Mesenchymal stem cell (in vitro differentiated cells and primary cell): ENCODE data around the gene VAMP8.

Experiments used
- DNase-seq: peaks from one replicate; pipeline ENCODE4 v3.0.0-alpha.2; 2013
- H2AFZ ChIP-seq: one replicate; pipeline ENCODE4 v1.6.1; 2013; ENCODE audit warnings: low read depth, mild to moderate bottlenecking, control low read depth, inconsistent platforms, low read length, moderate library complexity
- H2AK5ac ChIP-seq: 2 replicates; pipeline ENCODE4 v1.6.1; 2013; ENCODE audit warnings: low read length, moderate library complexity, mild to moderate bottlenecking, inconsistent platforms; ENCODE audit not compliant: severe bottlenecking
- H2BK120ac ChIP-seq: one replicate; pipeline ENCODE4 v1.6.1; 2013; ENCODE audit warnings: low read depth, mild to moderate bottlenecking, inconsistent platforms, low read length, moderate library complexity
- H2BK12ac ChIP-seq, 2 experiments: one replicate each; pipeline ENCODE4 v1.6.1; 2013; ENCODE audit warnings: inconsistent platforms in 2 of 2, low read length in 2 of 2, mild to moderate bottlenecking in 2 of 2, moderate library complexity in 2 of 2, control low read depth in 1 of 2
- H2BK15ac ChIP-seq: one replicate; pipeline ENCODE4 v1.6.1; 2013; ENCODE audit warnings: mild to moderate bottlenecking, low read depth, inconsistent platforms; ENCODE audit not compliant: poor library complexity, severe bottlenecking
- H2BK5ac ChIP-seq: 2 replicates; pipeline ENCODE4 v1.6.1; 2013; ENCODE audit warnings: low read depth, mild to moderate bottlenecking, low read length, control low read depth, inconsistent platforms; ENCODE audit not compliant: poor library complexity, severe bottlenecking
- H3K14ac ChIP-seq, 2 experiments: one replicate each; pipeline ENCODE4 v1.6.1; 2013; ENCODE audit warnings: inconsistent platforms in 2 of 2, low read length in 2 of 2, control low read depth in 1 of 2, mild to moderate bottlenecking in 1 of 2, moderate library complexity in 1 of 2
- H3K18ac ChIP-seq, 2 experiments: one replicate each; pipeline ENCODE4 v1.6.1; 2013; ENCODE audit warnings: inconsistent platforms in 2 of 2, low read length in 2 of 2, control low read depth in 1 of 2, low read depth in 1 of 2, mild to moderate bottlenecking in 1 of 2
- H3K23ac ChIP-seq, 2 experiments: one replicate each; pipeline ENCODE4 v1.6.1; 2013; ENCODE audit warnings: inconsistent platforms in 2 of 2, low read length in 2 of 2, mild to moderate bottlenecking in 2 of 2, moderate library complexity in 2 of 2, control low read depth in 1 of 2
- H3K27ac ChIP-seq: 2 replicates; pipeline ENCODE4 v1.5.1; 2013; ENCODE audit warnings: mild to moderate bottlenecking, moderate library complexity, low read length, control low read depth, inconsistent platforms; ENCODE audit not compliant: poor library complexity, severe bottlenecking
- H3K27me3 ChIP-seq, 2 experiments: 2 replicates each; pipeline versions ENCODE4 v1.6.1 to v1.7.0; 2013; ENCODE audit warnings: low read length in 2 of 2, mild to moderate bottlenecking in 2 of 2, moderate library complexity in 2 of 2, control low read depth in 1 of 2, inconsistent platforms in 1 of 2; ENCODE audit not compliant: control insufficient read depth in 1 of 2, insufficient read depth in 1 of 2
- H3K36me3 ChIP-seq, 2 experiments: 2 replicates each; pipeline versions ENCODE4 v1.6.1 to v1.7.0; 2013; ENCODE audit warnings: low read length in 2 of 2, control low read depth in 1 of 2, inconsistent platforms in 1 of 2, low read depth in 1 of 2, mild to moderate bottlenecking in 1 of 2; ENCODE audit not compliant: insufficient read depth in 2 of 2, control insufficient read depth in 1 of 2
- H3K4ac ChIP-seq, 2 experiments: one replicate each; pipeline ENCODE4 v1.6.1; 2013; ENCODE audit warnings: inconsistent platforms in 2 of 2, low read length in 2 of 2, mild to moderate bottlenecking in 2 of 2, moderate library complexity in 2 of 2, control low read depth in 1 of 2, low read depth in 1 of 2
- H3K4me1 ChIP-seq: 2 replicates; pipeline ENCODE4 v1.6.1; 2013; ENCODE audit warnings: low read depth, low read length, control low read depth; ENCODE audit not compliant: control insufficient read depth, insufficient read depth
- H3K4me2 ChIP-seq: 2 replicates; pipeline ENCODE4 v1.6.1; 2013; ENCODE audit warnings: low read length, mild to moderate bottlenecking, inconsistent platforms; ENCODE audit not compliant: poor library complexity, severe bottlenecking
- H3K4me3 ChIP-seq, 2 experiments: 2 replicates each; pipeline versions ENCODE4 v1.5.1 to v1.7.0; 2013; ENCODE audit warnings: low read length in 2 of 2, mild to moderate bottlenecking in 2 of 2, control low read depth in 1 of 2, low read depth in 1 of 2; ENCODE audit not compliant: insufficient read depth in 1 of 2
- H3K79me1 ChIP-seq: replicated peaks from 2 replicates; pipeline ENCODE4 v1.6.1; 2013; ENCODE audit warnings: mild to moderate bottlenecking, control low read depth, low read length, inconsistent platforms; ENCODE audit not compliant: poor library complexity, severe bottlenecking
- H3K9ac ChIP-seq: 2 replicates; pipeline ENCODE4 v1.7.0; 2013; ENCODE audit warnings: mild to moderate bottlenecking, low read length, moderate library complexity
- H3K9me3 ChIP-seq: 2 replicates; pipeline ENCODE4 v1.7.0; 2013; ENCODE audit warnings: mild to moderate bottlenecking, low read length; ENCODE audit not compliant: control insufficient read depth
- H4K8ac ChIP-seq: one replicate; pipeline ENCODE4 v1.6.1; 2013; ENCODE audit warnings: inconsistent platforms, mild to moderate bottlenecking, low read length, moderate library complexity
- H4K91ac ChIP-seq: one replicate; pipeline ENCODE4 v1.6.1; 2013; ENCODE audit warnings: mild to moderate bottlenecking, low read length, inconsistent platforms
- WGBS: methylation state at CpG from one replicate; pipeline ENCODE4 v1.1.7; 2013; ENCODE audit warnings: mixed read lengths; 5-methylcytosine and 5-hydroxymethylcytosine counted together

The VAMP8 gene

DNA sequence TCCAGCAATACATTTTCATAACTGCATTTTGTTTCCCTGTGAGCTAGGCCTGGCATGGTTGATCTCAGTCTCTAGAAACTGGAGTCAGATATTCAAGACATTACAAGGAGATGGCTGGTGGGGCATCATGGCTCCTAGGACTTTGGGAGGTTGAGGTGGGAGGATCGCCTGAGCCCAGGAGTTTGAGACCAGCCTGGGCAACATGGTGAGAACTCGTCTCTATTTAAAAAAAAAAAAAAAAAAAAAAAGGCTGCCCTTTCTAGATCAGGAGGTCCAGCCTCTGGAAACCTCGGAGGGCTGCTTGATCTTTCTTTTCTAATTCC is 362 bp upstream of the VAMP8 start:
- Histone ChIP-seq H3K14ac (no peak overlapping the region), H3K9ac (no peak overlapping the region), H2AFZ (no peak overlapping the region), H3K4me3 (no peak overlapping the region), H3K23ac (no peak overlapping the region), H3K4me2 (no peak overlapping the region), H2BK5ac (no peak overlapping the region), H3K18ac (no peak overlapping the region), H2BK12ac (no peak overlapping the region), H3K4ac (no peak overlapping the region), H3K9me3 (no peaks in the 10 kb centered on the region), H2BK15ac (no peak overlapping the region), H3K36me3 (peaks cover 0 to 5% of the 10 kb centered on the region in 2 experiments), H3K79me1 (peaks cover 6% of the 10 kb centered on the region), H4K8ac (no peak overlapping the region), H3K27me3 (peaks cover 0 to 6% of the 10 kb centered on the region in 2 experiments), H3K27ac (peak overlapping the region; percentile 77), H2AK5ac (no peak overlapping the region), H2BK120ac (no peak overlapping the region), H4K91ac (no peak overlapping the region), H3K4me1 (peaks cover 16% of the 10 kb centered on the region)
- 52% methylated on average over 3 of the region's 3 CpGs for WGBS
- no peak for DNase-seq

DNA sequence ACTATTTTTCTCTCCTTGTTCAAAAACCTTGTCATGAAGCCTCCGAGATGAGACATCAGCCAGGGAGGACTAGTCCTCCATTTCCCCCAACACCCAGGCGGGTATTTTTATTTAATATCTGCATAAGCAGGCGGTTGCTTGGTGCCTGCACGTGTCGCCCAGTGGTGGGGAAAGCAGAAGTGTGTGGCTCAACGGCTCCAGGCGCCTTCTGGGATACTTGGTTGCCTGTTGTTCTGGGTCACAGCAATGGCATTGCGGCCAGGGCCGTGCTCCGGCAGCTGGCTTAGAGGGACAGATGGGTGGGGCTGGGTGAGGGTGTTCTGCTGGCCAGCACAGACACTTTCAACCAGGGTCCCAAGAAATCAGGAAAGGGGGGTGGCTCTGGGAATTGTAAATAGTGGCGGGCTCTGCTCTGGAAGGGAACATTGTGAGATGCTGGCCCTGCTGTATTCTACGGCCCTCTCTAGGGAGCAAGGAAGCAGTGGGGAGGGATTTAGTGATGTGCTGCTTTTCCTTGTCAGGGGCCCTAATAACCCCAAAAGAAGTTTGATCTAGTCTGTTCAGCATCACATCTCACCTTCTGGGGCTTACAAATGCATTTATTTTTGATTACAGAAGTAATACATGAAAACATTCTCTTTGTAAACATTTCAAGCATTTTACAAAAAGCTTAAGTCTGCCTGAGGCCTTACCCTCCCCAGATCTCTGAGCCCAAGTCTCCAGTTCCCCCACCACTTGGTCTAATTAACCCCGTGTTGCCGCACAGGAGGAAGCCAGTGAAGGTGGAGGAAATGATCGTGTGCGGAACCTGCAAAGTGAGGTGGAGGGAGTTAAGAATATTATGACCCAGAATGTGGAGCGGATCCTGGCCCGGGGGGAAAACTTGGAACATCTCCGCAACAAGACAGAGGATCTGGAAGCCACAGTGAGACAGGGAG is 1.1 kb downstream of the VAMP8 start:
- Histone ChIP-seq H3K9ac (peak overlapping the region; percentile 43), H3K18ac (no peak overlapping the region), H3K23ac (peak overlapping the region in 1 of 2 experiments; percentile 25), H2AK5ac (peak overlapping the region; percentile 22), H2BK12ac (no peak overlapping the region), H3K27me3 (no peaks in the 10 kb centered on the region), H4K91ac (no peak overlapping the region), H2BK15ac (no peak overlapping the region), H3K4ac (peak overlapping the region in 1 of 2 experiments; percentile 9), H2BK5ac (no peak overlapping the region), H3K4me3 (peak overlapping the region in 1 of 2 experiments; percentile 5), H2AFZ (no peak overlapping the region), H3K4me2 (peak overlapping the region; percentile 84), H3K4me1 (peaks cover 16% of the 10 kb centered on the region), H3K36me3 (peaks cover 0 to 14% of the 10 kb centered on the region in 2 experiments), H2BK120ac (peak overlapping the region; percentile 61), H3K27ac (peak overlapping the region; percentile 77), H3K79me1 (peaks cover 6% of the 10 kb centered on the region), H4K8ac (peak overlapping the region; percentile 67), H3K14ac (no peak overlapping the region), H3K9me3 (no peaks in the 10 kb centered on the region)
- DNase-seq = peak; percentile 22
- 64% methylated on average over 19 of the region's 19 CpGs for WGBS

DNA sequence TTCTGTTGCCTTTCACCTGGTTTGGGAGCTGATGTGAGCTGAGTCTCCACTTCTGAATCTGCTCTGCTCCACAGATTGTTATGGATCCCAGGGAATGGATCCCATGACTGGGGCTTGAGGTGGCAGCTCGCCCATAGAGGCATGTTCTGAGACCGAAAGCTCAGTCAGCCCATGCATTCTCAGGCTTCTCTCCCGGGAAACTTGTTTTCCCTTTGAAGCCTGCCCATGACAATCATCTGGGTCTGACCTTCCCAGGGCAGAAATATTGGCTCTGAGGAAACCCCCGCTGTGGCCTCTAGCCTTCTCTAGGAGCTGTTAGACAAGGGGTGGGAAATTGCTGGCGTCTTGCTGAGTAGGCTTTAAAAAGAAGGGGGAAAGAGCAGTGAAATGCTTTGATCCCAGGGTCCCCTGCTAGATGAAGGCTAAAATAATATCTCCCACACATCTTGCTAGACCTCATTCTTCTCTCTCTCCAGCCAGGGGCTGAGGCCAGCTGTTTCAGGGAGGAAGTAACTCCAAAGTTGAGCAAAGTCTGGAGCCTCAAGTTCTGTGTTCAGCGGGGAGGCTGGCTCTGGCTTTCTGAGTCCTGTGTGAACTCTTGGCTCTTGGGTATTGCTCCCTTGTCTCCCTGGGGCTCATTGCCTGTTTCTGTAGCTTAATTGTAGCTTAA is 2.0 kb downstream of the VAMP8 start:
- peak overlapping the region in 1 of 2 experiments; percentile 57 for H3K18ac ChIP-seq
- no peak overlapping the region for H2AFZ ChIP-seq
- 50% methylated on average over 5 of the region's 6 CpGs for WGBS
- peaks cover 6% of the 10 kb centered on the region for H3K79me1 ChIP-seq
- peak overlapping the region in 1 of 2 experiments; percentile 9 for H3K4ac ChIP-seq
- peak overlapping the region in 1 of 2 experiments; percentile 25 for H3K23ac ChIP-seq
- H3K9ac ChIP-seq = peak overlapping the region; percentile 43
- no peaks in the 10 kb centered on the region for H3K9me3 ChIP-seq
- no peak overlapping the region for H2BK5ac ChIP-seq
- no peak overlapping the region for H3K14ac ChIP-seq
- H3K27ac ChIP-seq = peak overlapping the region; percentile 51
- H2BK120ac ChIP-seq = peak overlapping the region; percentile 80
- H3K4me3 ChIP-seq = no peak overlapping the region
- H3K36me3 ChIP-seq = peaks cover 0 to 17% of the 10 kb centered on the region in 2 experiments
- peak overlapping the region in 1 of 2 experiments; percentile 15 for H2BK12ac ChIP-seq
- no peak overlapping the region for H4K91ac ChIP-seq
- H2AK5ac ChIP-seq = peak overlapping the region; percentile 22
- DNase-seq = peak; percentile 18
- no peaks in the 10 kb centered on the region for H3K27me3 ChIP-seq
- peak overlapping the region; percentile 50 for H3K4me2 ChIP-seq
- H3K4me1 ChIP-seq = peaks cover 16% of the 10 kb centered on the region
- no peak overlapping the region for H2BK15ac ChIP-seq
- peak overlapping the region; percentile 67 for H4K8ac ChIP-seq

DNA sequence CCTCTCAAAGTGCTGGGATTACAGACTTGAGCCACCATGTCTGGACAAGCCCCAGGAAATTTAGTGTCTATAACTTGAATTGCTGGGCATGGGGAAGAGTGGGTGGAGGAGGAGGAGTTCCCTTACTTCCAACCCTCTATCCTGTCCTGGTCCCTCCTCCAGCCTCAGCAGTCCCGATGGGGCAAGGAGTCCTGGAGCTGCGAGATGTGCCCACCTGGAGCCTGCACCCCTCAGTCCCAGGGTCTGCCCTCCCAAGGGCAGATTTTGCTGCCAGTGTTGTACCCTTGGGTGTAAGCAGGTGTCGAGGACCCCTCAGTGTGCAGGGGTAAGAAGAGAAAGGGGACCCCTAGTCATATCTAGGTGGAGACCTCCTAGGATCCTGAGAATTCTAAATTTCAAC is 2.8 kb downstream of the VAMP8 start:
- no peak overlapping the region for H4K8ac ChIP-seq
- no peak for DNase-seq
- no peak overlapping the region for H3K23ac ChIP-seq
- H3K4ac ChIP-seq = no peak overlapping the region
- peaks cover 0 to 20% of the 10 kb centered on the region in 2 experiments for H3K36me3 ChIP-seq
- no peaks in the 10 kb centered on the region for H3K9me3 ChIP-seq
- no peaks in the 10 kb centered on the region for H3K27me3 ChIP-seq
- H3K27ac ChIP-seq = no peak overlapping the region
- no peak overlapping the region for H2BK15ac ChIP-seq
- no peak overlapping the region for H3K4me3 ChIP-seq
- H3K79me1 ChIP-seq = peaks cover 6% of the 10 kb centered on the region
- no peak overlapping the region for H2AK5ac ChIP-seq
- no peak overlapping the region for H3K9ac ChIP-seq
- H2BK5ac ChIP-seq = no peak overlapping the region
- peaks cover 25% of the 10 kb centered on the region for H3K4me1 ChIP-seq
- H3K4me2 ChIP-seq = no peak overlapping the region
- no peak overlapping the region for H2AFZ ChIP-seq
- no peak overlapping the region for H2BK120ac ChIP-seq
- 84% methylated on average over 2 of the region's 3 CpGs for WGBS
- no peak overlapping the region for H3K14ac ChIP-seq
- H2BK12ac ChIP-seq = no peak overlapping the region
- no peak overlapping the region for H3K18ac ChIP-seq
- no peak overlapping the region for H4K91ac ChIP-seq
